Prostate gland (tissue), 2 donors: ENCODE measurements around the gene MCCC2. TPM values are rescaled to one million over a fixed set of nuclear protein-coding genes. Genes with fewer than 3 reads are reported as not detected.

Experiments
- DNase-seq: peaks from one replicate; pipeline ENCODE4 v3.0.0-alpha.2; 2019; ENCODE audit warnings: low spot score
- H3K27ac ChIP-seq, 2 donors: fragments of 200-600 bp; sonication (generic); 2 replicates each; pipeline ENCODE4 v1.5.1; 2017 to 2019
- H3K27me3 ChIP-seq: fragments of 200-600 bp; sonication (generic); replicated peaks from 2 replicates; pipeline ENCODE4 v1.5.1; 2019; ENCODE audit not compliant: insufficient read depth
- H3K36me3 ChIP-seq, 2 donors: fragments of 200-600 bp; sonication (generic); 1 replicate in 1 of 2; 2 replicates in 1 of 2; pipeline versions ENCODE4 v1.5.1 to v1.8.1; 2017 to 2019
- H3K4me1 ChIP-seq: fragments of 200-600 bp; sonication (generic); replicated peaks from 2 replicates; pipeline ENCODE4 v1.5.1; 2019
- H3K4me3 ChIP-seq, 2 donors: fragments of 200-600 bp; sonication (generic); 2 replicates each; pipeline ENCODE4 v1.5.1; 2017 to 2019
- H3K9me3 ChIP-seq: fragments of 200-600 bp; sonication (generic); 2 replicates; pipeline ENCODE4 v1.5.1; 2017
- POLR2A ChIP-seq: fragments of 450-650 bp; IDR thresholded peaks from one replicate; pipeline ENCODE4 v1.6.1; 2016; ENCODE audit warnings: antibody characterized with exemption, mild to moderate bottlenecking
- POLR2AphosphoS5 ChIP-seq: sonication (generic); formaldehyde crosslinking; IDR thresholded peaks from one replicate; pipeline ENCODE4 v1.6.1; 2017; ENCODE audit warnings: antibody characterized with exemption
- WGBS: methylation state at CpG from one replicate; pipeline ENCODE4 v1.1.5; 2018; 5-methylcytosine and 5-hydroxymethylcytosine counted together
- intact Hi-C: fragments of 100-400 bp; cut with DNase I; formaldehyde crosslinking; loops from one replicate; pipeline ENCODE4 v1.14.2; 2022
- total RNA-seq, 2 donors: library from RNA; depleted of rRNA; stranded (reverse); fragments of >200 nt; gene quantifications; one replicate each; pipeline ENCODE4 v1.1.0, GENCODE V29; 2016
- TF ChIP-seq, protein P1 (sequence below), 4 experiments: fragments of 200-600 bp in 2 of 4; fragments of 450-650 bp in 2 of 4; sonication (generic) in 2 of 4; IDR thresholded peaks; 1 replicate in 3 of 4; 2 replicates in 1 of 4; pipeline ENCODE4 v1.5.1; 2016 to 2019; ENCODE audit warnings: antibody characterized with exemption in 4 of 4, mild to moderate bottlenecking in 2 of 4, moderate library complexity in 2 of 4

The MCCC2 gene
- total RNA-seq, 2 donors from 2014 or later, result 53.0 to 141 TPM

GRCh38 chr5:71699233-71699632 is 112.1 kb downstream of the MCCC2 start:
- TF ChIP-seq POLR2AphosphoS5, result no peak
- TF ChIP-seq, protein P1, sequence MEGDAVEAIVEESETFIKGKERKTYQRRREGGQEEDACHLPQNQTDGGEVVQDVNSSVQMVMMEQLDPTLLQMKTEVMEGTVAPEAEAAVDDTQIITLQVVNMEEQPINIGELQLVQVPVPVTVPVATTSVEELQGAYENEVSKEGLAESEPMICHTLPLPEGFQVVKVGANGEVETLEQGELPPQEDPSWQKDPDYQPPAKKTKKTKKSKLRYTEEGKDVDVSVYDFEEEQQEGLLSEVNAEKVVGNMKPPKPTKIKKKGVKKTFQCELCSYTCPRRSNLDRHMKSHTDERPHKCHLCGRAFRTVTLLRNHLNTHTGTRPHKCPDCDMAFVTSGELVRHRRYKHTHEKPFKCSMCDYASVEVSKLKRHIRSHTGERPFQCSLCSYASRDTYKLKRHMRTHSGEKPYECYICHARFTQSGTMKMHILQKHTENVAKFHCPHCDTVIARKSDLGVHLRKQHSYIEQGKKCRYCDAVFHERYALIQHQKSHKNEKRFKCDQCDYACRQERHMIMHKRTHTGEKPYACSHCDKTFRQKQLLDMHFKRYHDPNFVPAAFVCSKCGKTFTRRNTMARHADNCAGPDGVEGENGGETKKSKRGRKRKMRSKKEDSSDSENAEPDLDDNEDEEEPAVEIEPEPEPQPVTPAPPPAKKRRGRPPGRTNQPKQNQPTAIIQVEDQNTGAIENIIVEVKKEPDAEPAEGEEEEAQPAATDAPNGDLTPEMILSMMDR (IDR thresholded peaks at IDR 0.05), result no peak
- TF ChIP-seq POLR2A, result no peak
- WGBS, result 61% methylated on average over 2 of the region's 2 CpGs
- no peaks in the 10 kb centered on the region for H3K36me3 ChIP-seq
- H3K4me1 ChIP-seq, result no peaks in the 10 kb centered on the region
- no peak overlapping the region for H3K27ac ChIP-seq
- intact Hi-C loops, result no loop called here
- DNase-seq, result no peak
- H3K27me3 ChIP-seq, result no peaks in the 10 kb centered on the region
- H3K4me3 ChIP-seq, result no peak overlapping the region
- H3K9me3 ChIP-seq, result no peaks in the 10 kb centered on the region

GRCh38 chr5:71699751-71700150 is 112.6 kb downstream of the MCCC2 start:
- Histone ChIP-seq H3K27ac (no peak overlapping the region), H3K27me3 (no peaks in the 10 kb centered on the region), H3K4me1 (no peaks in the 10 kb centered on the region), H3K9me3 (no peaks in the 10 kb centered on the region), H3K4me3 (no peak overlapping the region), H3K36me3 (no peaks in the 10 kb centered on the region)
- TF ChIP-seq POLR2AphosphoS5 (no peak), POLR2A (no peak)
- TF ChIP-seq, protein P1 (IDR thresholded peaks at IDR 0.05), result no peak
- no peak for DNase-seq
- WGBS, result 83% methylated on average over 2 of the region's 2 CpGs
- intact Hi-C loops, result no loop called here

DNA sequence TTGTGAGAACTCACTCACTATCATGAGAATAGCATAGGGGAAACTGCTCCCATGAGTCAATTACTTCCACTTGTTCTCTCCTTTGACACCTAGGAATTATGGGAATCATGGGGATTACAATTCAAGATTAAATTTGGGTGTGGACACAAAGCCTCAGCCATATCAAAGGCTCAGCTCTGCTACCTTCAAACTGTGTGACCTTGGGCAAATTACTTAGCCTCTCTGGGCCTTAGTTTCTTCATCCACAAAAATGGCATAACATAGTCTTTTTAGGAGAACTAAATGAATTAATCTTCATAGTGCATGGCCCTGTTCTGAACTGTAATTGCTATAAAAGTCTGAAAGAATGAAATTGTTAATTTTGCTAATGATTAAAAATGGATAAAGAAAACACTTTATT is 113.7 kb downstream of the MCCC2 start:
- H3K4me3 ChIP-seq, result no peak overlapping the region
- no peaks in the 10 kb centered on the region for H3K4me1 ChIP-seq
- intact Hi-C loops, result no loop called here
- H3K36me3 ChIP-seq, result no peaks in the 10 kb centered on the region
- H3K27me3 ChIP-seq, result no peaks in the 10 kb centered on the region
- H3K27ac ChIP-seq, result no peak overlapping the region
- no peak for DNase-seq
- no peaks in the 10 kb centered on the region for H3K9me3 ChIP-seq
- TF ChIP-seq POLR2A, result no peak
- TF ChIP-seq, protein P1 (IDR thresholded peaks at IDR 0.05), result no peak
- no peak for TF ChIP-seq POLR2AphosphoS5

DNA sequence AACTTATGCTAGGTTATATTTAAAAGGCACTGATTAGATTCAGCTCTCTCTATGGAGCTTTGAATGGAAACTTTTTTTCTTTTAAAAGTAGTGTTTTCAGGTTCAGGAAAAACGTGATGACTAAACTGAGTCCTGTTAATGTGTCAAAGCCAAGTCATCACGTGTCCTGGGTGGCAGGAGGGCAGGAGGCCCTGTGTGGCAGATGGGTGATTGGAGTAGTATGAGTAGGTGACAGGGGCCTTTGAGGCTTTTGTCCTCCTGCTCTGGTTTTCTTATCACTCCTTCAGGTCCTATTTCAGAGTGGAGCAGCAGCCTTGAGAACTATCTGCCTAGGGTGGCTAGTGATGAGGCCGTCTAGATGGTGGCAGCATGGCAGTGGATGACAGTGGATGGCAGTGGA is 114.3 kb downstream of the MCCC2 start:
- TF ChIP-seq POLR2A, result no peak
- TF ChIP-seq POLR2AphosphoS5, result no peak
- TF ChIP-seq, protein P1 (IDR thresholded peaks at IDR 0.05), result no peak
- Histone ChIP-seq H3K9me3 (no peaks in the 10 kb centered on the region), H3K27me3 (no peaks in the 10 kb centered on the region), H3K4me1 (no peaks in the 10 kb centered on the region), H3K36me3 (no peaks in the 10 kb centered on the region), H3K4me3 (no peak overlapping the region), H3K27ac (no peak overlapping the region)
- 74% methylated on average over 3 of the region's 3 CpGs for WGBS
- DNase-seq, result no peak
- intact Hi-C loops, result no loop called here

- H3K4me1 ChIP-seq, result no peaks in the 10 kb centered on the region
- no peak overlapping the region for H3K4me3 ChIP-seq
- H3K36me3 ChIP-seq, result no peaks in the 10 kb centered on the region
- 38% methylated on average over 4 of the region's 4 CpGs for WGBS
- no peaks in the 10 kb centered on the region for H3K9me3 ChIP-seq
- H3K27me3 ChIP-seq, result no peaks in the 10 kb centered on the region
- no peak overlapping the region for H3K27ac ChIP-seq
- no peak for DNase-seq
- intact Hi-C loops, result no loop called here
- TF ChIP-seq POLR2AphosphoS5 (no peak), POLR2A (no peak)
- TF ChIP-seq, protein P1 (IDR thresholded peaks at IDR 0.05), result no peak
Observed at GRCh38 chr5:71703941-71704340, 116.8 kb downstream of the MCCC2 start.
